ENCODE results near the gene BAIAP2.

DNA sequence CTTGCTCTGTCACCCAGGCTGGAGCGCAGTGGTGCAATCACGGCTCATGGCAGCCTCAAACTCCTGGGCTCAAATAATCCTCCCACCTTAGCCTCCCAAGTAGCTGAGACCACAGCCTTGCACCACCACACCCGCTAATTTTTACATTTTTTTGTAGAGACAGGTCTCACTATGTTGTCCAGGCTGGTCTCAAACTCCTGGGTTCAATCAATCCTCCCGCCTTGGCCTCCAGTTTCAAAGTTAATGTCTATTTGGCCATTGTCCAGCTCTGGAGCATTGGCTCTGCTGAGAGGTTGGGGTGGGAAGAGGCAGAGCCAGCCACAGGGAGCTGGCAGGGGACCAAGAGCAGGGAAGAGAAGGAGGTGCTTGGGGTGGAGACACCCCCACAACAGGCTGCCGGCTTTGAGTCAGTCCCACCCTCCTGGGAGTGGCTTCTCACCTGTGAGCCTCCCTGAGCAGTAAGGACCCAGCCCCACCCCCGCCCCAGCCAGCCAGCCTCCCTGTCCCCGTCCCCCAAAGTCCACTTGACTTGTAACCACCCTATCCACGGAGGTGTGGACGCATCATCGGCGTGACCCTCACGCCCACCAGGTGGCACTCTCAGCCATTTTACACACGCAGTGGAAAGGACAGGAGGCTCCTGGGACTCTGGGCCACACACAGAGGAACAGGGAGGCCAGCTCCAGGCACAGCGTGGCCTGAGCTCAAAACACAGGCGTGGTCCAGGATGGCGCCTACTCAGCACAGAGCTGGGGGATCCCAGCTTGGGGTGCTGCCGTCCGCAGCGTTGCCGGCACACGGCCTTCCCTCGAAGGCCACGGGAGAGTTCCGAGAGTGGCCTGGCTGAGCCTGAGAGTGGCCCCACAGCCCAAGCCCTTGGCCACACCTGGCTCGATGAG, 107.6 kb downstream of the BAIAP2 start:
- TF ChIP-seq POLR2AphosphoS5 (IDR thresholded peaks at IDR 0.05; ENCODE audit: low read depth, low read length) (no peak), TAF1 (IDR thresholded peaks at IDR 0.05; ENCODE audit: borderline replicate concordance, insufficient read depth, low read length) (no peak), SIN3A (IDR thresholded peaks at IDR 0.05; ENCODE audit: borderline replicate concordance, insufficient read depth, low read length) (no peak)
- TF ChIP-seq, protein P1, sequence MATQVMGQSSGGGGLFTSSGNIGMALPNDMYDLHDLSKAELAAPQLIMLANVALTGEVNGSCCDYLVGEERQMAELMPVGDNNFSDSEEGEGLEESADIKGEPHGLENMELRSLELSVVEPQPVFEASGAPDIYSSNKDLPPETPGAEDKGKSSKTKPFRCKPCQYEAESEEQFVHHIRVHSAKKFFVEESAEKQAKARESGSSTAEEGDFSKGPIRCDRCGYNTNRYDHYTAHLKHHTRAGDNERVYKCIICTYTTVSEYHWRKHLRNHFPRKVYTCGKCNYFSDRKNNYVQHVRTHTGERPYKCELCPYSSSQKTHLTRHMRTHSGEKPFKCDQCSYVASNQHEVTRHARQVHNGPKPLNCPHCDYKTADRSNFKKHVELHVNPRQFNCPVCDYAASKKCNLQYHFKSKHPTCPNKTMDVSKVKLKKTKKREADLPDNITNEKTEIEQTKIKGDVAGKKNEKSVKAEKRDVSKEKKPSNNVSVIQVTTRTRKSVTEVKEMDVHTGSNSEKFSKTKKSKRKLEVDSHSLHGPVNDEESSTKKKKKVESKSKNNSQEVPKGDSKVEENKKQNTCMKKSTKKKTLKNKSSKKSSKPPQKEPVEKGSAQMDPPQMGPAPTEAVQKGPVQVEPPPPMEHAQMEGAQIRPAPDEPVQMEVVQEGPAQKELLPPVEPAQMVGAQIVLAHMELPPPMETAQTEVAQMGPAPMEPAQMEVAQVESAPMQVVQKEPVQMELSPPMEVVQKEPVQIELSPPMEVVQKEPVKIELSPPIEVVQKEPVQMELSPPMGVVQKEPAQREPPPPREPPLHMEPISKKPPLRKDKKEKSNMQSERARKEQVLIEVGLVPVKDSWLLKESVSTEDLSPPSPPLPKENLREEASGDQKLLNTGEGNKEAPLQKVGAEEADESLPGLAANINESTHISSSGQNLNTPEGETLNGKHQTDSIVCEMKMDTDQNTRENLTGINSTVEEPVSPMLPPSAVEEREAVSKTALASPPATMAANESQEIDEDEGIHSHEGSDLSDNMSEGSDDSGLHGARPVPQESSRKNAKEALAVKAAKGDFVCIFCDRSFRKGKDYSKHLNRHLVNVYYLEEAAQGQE (IDR thresholded peaks at IDR 0.05; ENCODE audit: insufficient read depth in 1 of 2, low read depth in 2 of 2, low read length in 2 of 2), result no peak

Data from PFSK-1 (cell line).